Measurements from ENCODE around the gene CECR2. TPM values are rescaled to one million over a fixed set of nuclear protein-coding genes. Genes with fewer than 3 reads are reported as not detected.
A peak's percentile ranks its signal among the peaks of the same experiment; 100 is the strongest.

The CECR2 gene
- total RNA-seq, 1 experiment from 2014 or later = 111 TPM

DNA sequence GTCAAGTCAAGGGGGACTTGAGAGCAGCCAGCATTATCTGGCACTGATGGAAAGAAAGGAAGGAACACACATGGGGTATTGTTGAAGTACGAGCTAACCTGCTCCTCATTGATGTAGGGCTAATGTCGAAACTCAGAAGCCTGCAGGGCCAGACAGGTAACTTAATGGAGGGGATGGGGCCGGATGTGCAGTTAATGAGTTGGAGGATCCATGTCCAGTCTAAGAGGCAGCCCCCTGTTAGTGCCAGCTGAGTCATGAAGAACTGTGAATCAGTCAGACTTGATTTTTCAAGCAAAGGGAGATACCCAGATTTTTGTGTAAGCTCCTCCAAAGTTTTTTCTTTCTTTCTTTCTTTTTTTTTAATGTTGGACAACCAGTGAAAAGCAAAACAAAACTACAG lies 65.6 kb downstream of the CECR2 start (continued):
- TF ChIP-seq ATF1 (CRISPR knock-in tag; IDR thresholded peaks at IDR 0.05) (no peak), TEAD4 (CRISPR knock-in tag; IDR thresholded peaks at IDR 0.05) (no peak), TP53 (CRISPR knock-in tag; IDR thresholded peaks at IDR 0.05) (no peak)
- TF ChIP-seq, protein P1, sequence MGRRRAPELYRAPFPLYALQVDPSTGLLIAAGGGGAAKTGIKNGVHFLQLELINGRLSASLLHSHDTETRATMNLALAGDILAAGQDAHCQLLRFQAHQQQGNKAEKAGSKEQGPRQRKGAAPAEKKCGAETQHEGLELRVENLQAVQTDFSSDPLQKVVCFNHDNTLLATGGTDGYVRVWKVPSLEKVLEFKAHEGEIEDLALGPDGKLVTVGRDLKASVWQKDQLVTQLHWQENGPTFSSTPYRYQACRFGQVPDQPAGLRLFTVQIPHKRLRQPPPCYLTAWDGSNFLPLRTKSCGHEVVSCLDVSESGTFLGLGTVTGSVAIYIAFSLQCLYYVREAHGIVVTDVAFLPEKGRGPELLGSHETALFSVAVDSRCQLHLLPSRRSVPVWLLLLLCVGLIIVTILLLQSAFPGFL (CRISPR knock-in tag; IDR thresholded peaks at IDR 0.05; ENCODE audit: borderline replicate concordance) = no peak
- TF ChIP-seq, protein P2, sequence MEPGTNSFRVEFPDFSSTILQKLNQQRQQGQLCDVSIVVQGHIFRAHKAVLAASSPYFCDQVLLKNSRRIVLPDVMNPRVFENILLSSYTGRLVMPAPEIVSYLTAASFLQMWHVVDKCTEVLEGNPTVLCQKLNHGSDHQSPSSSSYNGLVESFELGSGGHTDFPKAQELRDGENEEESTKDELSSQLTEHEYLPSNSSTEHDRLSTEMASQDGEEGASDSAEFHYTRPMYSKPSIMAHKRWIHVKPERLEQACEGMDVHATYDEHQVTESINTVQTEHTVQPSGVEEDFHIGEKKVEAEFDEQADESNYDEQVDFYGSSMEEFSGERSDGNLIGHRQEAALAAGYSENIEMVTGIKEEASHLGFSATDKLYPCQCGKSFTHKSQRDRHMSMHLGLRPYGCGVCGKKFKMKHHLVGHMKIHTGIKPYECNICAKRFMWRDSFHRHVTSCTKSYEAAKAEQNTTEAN (CRISPR knock-in tag; IDR thresholded peaks at IDR 0.05) = no peak
- TF ChIP-seq, protein P3, sequence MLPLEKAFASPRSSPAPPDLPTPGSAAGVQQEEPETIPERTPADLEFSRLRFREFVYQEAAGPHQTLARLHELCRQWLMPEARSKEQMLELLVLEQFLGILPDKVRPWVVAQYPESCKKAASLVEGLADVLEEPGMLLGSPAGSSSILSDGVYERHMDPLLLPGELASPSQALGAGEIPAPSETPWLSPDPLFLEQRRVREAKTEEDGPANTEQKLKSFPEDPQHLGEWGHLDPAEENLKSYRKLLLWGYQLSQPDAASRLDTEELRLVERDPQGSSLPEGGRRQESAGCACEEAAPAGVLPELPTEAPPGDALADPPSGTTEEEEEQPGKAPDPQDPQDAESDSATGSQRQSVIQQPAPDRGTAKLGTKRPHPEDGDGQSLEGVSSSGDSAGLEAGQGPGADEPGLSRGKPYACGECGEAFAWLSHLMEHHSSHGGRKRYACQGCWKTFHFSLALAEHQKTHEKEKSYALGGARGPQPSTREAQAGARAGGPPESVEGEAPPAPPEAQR (CRISPR knock-in tag; IDR thresholded peaks at IDR 0.05) = no peak

DNA sequence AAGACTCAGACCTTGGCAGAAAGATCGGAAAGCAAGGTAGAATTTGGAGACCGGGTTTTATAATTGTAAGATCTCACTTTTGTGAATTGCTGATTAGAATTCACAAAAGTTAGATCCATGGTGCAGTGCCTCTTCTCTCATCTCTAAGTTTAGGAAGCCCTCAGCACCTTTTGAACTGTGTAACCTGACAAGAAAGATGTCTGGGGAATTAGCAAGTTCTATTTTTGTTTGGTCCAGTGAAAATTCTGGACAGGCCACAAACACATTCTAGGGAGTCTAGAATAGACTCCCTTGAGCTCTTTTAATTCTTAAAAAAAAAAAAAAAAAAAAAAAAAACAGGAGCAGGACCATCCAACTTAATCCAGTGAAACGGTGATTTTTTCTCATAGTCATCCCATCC lies 66.1 kb downstream of the CECR2 start:
- Mint-ChIP-seq H3K27me3 (ENCODE audit: low read depth) (no peaks in the 10 kb centered on the region), H3K4me1 (peaks cover 83% of the 10 kb centered on the region), H3K27ac (peak overlapping the region; percentile 54; the same call in 1 of the 2 replicates), H3K9me3 (no peaks in the 10 kb centered on the region), H3K4me3 (no peak overlapping the region; the same call in 1 of the 2 replicates), H3K36me3 (no peaks in the 10 kb centered on the region)
- no peak for DNase-seq (ENCODE audit: low spot score)
- TF ChIP-seq NR3C1 (CRISPR knock-in tag; conservative IDR thresholded peaks at IDR 0.05; ENCODE audit: low read depth) = no peak
- TF ChIP-seq, protein P2 (CRISPR knock-in tag; IDR thresholded peaks at IDR 0.05) = no peak
- no peak for TF ChIP-seq TEAD1 (CRISPR knock-in tag; IDR thresholded peaks at IDR 0.05)
- no peak for TF ChIP-seq ZNF219 (CRISPR knock-in tag; IDR thresholded peaks at IDR 0.05; ENCODE audit: borderline replicate concordance)
- ChIA-PET CTCF (interaction anchor here (1.2 to 1.3 kb wide), 2 partner anchors 17 to 264 kb away, joined by 4 to 10 read pairs; no protein-coding TSS in a partner anchor), POLR2A (interaction anchor here (0.6 kb wide), 3 partner anchors 18 to 320 kb away, joined by 3 to 8 read pairs (median 4); no protein-coding TSS in a partner anchor)
- ATAC-seq = no peak

DNA sequence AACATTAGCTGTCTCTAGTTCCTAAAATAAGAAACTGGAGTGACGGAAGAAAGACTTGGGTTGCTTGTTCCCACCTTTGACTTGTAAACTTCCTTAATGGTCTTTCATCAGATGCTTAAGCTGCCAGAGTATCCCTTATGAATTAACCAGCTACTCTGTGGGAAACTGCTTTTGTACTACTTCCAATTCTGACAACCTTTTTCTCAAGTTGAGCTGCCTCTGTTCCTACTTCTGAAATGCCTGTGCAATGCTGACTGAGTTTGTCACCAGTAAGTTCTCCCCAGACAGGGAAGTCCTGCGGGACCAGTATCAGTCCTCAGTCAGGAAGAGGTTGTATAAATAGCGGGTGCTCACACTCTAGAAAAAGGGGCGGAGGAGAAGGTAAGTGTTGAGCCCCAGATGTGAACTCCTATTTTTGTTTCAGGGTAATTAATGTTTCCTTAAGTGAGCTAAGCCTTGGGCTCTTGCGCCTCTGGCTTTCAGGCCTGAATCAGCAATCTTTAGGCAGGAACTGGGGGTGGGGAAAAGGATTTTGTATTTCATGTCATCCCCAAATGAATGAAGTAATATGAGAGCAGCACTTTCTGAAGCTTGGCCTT lies 67.2 kb downstream of the CECR2 start:
- no peaks in the 10 kb centered on the region for H3K9me3 Mint-ChIP-seq
- ATAC-seq (peak; percentile 20; the same call in 1 of the 2 replicates), DNase-seq (ENCODE audit: low spot score) (no peak)
- peak overlapping the region; percentile 54 for H3K4me3 Mint-ChIP-seq
- no peaks in the 10 kb centered on the region for H3K27me3 Mint-ChIP-seq (ENCODE audit: low read depth)
- no peaks in the 10 kb centered on the region for H3K36me3 Mint-ChIP-seq
- TF ChIP-seq EMX1 (CRISPR knock-in tag; IDR thresholded peaks at IDR 0.05) (no peak), PRRX2 (CRISPR knock-in tag; IDR thresholded peaks at IDR 0.05) (no peak), FOXP1 (CRISPR knock-in tag; IDR thresholded peaks at IDR 0.05; ENCODE audit: borderline replicate concordance) (no peak), ZNF232 (CRISPR knock-in tag; IDR thresholded peaks at IDR 0.05) (no peak)
- POLR2A ChIA-PET = interaction anchor here (0.9 to 1.2 kb wide), 2 partner anchors 15 to 22 kb away, joined by 3 read pairs; no protein-coding TSS in a partner anchor
- CTCF ChIA-PET = interaction anchor here (0.5 to 2.0 kb wide), 6 partner anchors 18 to 265 kb away, joined by 3 to 11 read pairs (median 4); no protein-coding TSS in a partner anchor
- peak overlapping the region; percentile 91 for H3K27ac Mint-ChIP-seq
- H3K4me1 Mint-ChIP-seq = peaks cover 84% of the 10 kb centered on the region

DNA sequence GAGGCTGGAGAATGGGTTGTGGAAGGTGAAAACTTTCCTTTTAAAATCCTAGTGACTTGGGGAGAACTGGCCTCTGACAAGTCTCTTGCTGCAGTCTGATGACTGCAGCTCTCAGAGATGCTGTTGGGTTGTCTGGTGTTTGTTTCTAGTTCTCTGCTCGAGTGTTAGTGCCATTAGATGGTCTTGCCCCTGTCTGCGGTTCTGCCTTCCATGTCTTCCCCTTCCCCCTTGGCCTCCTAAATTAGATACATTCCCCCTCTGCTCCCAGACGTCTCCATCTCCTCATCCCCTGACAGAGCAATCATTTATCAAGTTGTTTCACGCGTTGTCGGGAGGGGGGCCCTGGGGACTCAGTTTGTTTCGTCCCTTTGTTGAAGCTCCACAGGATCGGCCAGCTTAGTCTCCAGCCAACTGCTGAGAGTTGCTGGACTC lies 67.7 kb downstream of the CECR2 start:
- H3K9me3 Mint-ChIP-seq = no peaks in the 10 kb centered on the region
- H3K4me3 Mint-ChIP-seq = peak overlapping the region; percentile 54
- peaks cover 89% of the 10 kb centered on the region for H3K4me1 Mint-ChIP-seq
- no peaks in the 10 kb centered on the region for H3K36me3 Mint-ChIP-seq
- peak overlapping the region; percentile 91 for H3K27ac Mint-ChIP-seq
- ChIA-PET POLR2A (interaction anchor here (0.6 to 1.2 kb wide), 3 partner anchors 14 to 58 kb away, joined by 3 read pairs; no protein-coding TSS in a partner anchor), CTCF (interaction anchor here (0.5 to 2.0 kb wide), 7 partner anchors 19 to 265 kb away, joined by 3 to 11 read pairs (median 3); no protein-coding TSS in a partner anchor)
- DNase-seq (ENCODE audit: low spot score) (no peak), ATAC-seq (peak; percentile 41)
- no peaks in the 10 kb centered on the region for H3K27me3 Mint-ChIP-seq (ENCODE audit: low read depth)
- TF ChIP-seq, protein P4, sequence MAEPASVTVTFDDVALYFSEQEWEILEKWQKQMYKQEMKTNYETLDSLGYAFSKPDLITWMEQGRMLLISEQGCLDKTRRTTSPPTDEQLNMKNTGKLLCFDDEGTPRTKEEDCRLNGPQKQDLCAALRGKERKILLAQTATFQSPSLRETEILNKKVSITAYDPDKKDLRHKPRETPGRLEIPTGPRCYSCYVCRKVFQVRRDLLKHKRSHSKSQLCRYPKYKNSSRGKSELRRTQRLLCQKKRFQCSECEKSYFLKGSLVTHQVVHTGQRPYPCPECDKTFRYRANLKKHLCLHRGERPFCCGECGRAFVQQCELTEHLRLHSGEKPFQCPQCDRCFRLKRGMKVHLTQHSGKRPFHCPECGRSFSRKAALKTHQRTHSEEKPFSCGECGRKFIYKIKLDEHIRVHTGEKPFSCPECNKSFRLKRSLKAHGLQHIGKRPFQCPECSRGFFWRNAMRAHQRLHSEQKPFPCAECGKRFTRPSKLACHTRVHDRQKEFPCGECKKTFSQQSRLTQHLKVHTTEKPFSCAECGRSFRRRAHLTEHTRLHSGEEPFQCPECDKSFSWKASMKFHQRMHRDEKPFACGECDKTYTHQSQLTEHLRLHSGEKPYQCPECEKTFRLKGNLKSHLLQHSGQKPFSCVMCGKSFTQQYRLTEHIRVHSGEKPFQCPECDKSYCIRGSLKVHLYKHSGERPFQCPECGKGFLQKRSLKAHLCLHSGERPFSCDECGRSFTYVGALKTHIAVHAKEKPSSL (CRISPR knock-in tag; conservative IDR thresholded peaks at IDR 0.05) = no peak
- TF ChIP-seq NR1H2 (CRISPR knock-in tag; IDR thresholded peaks at IDR 0.05) (no peak), RELA (CRISPR knock-in tag; IDR thresholded peaks at IDR 0.05; ENCODE audit: borderline replicate concordance) (no peak), CREB1 (CRISPR knock-in tag; IDR thresholded peaks at IDR 0.05) (no peak), GRHL2 (CRISPR knock-in tag; IDR thresholded peaks at IDR 0.05; ENCODE audit: insufficient replicate concordance, severe bottlenecking) (no peak)
- TF ChIP-seq, protein P5, sequence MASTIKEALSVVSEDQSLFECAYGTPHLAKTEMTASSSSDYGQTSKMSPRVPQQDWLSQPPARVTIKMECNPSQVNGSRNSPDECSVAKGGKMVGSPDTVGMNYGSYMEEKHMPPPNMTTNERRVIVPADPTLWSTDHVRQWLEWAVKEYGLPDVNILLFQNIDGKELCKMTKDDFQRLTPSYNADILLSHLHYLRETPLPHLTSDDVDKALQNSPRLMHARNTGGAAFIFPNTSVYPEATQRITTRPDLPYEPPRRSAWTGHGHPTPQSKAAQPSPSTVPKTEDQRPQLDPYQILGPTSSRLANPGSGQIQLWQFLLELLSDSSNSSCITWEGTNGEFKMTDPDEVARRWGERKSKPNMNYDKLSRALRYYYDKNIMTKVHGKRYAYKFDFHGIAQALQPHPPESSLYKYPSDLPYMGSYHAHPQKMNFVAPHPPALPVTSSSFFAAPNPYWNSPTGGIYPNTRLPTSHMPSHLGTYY (CRISPR knock-in tag; IDR thresholded peaks at IDR 0.05) = no peak

Data from WTC11 (cell line).